Muscle of arm (tissue), 12 donors: Measurements from ENCODE around the gene THY1. TPM values are rescaled to one million over a fixed set of nuclear protein-coding genes. Genes with fewer than 3 reads are reported as not detected.
"Not testable (repeated sequence)": the region's sequence is repeated elsewhere in the genome, so short reads cannot be mapped to it uniquely, and the experiment has no call there.

Source experiments
- DNase-seq: peaks from one replicate; pipeline ENCODE4 v3.0.0-alpha.2; 2013
- polyA plus RNA-seq, 12 donors: library from polyadenylated mRNA; unstranded; fragments of 120-200 nt; gene quantifications; one replicate each; pipeline ENCODE4 v1.2.1, GENCODE V29; 2013; ENCODE audit not compliant: insufficient read length in 12 of 12

The THY1 gene
- polyA plus RNA-seq, 12 donors: 98.7 to 247 (median 127) TPM; not detected in 1

GRCh38 chr11:119421351-119421750, 1.6 kb downstream of the THY1 start:
- DNase-seq: no peak

- no peak for DNase-seq
Measured at GRCh38 chr11:119420631-119421030, 2.3 kb downstream of the THY1 start.

- DNase-seq: no peak
Measured at GRCh38 chr11:119419834-119420492, 3.0 kb downstream of the THY1 start.

GRCh38 chr11:119419246-119419645, 3.7 kb downstream of the THY1 start:
- no peak for DNase-seq

GRCh38 chr11:119418759-119419158, 4.2 kb downstream of the THY1 start:
- DNase-seq: no peak

- no peak for DNase-seq
Measured at GRCh38 chr11:119417726-119418540, 5.0 kb downstream of the THY1 start.

- no peak for DNase-seq
Measured at GRCh38 chr11:119416606-119417580, 6.1 kb downstream of the THY1 start.

- no peak for DNase-seq
Measured at GRCh38 chr11:119415966-119416365, 7.0 kb downstream of the THY1 start.

GRCh38 chr11:119415517-119415916, 7.5 kb downstream of the THY1 start:
- no peak for DNase-seq

GRCh38 chr11:119414734-119415133, 8.2 kb downstream of the THY1 start:
- no peak for DNase-seq

- DNase-seq: no peak
Measured at GRCh38 chr11:119414321-119414720, 8.7 kb downstream of the THY1 start.

- no peak for DNase-seq
Measured at GRCh38 chr11:119412072-119412471, 10.9 kb downstream of the THY1 start.

- DNase-seq: no peak
Measured at GRCh38 chr11:119410501-119410900, 12.5 kb downstream of the THY1 start.

- no peak for DNase-seq
Measured at GRCh38 chr11:119409731-119410130, 13.2 kb downstream of the THY1 start.

- DNase-seq: no peak
Measured at GRCh38 chr11:119406005-119406404, 17.0 kb downstream of the THY1 start.

- DNase-seq: not testable (repeated sequence)
Measured at GRCh38 chr11:119405448-119405847, 17.5 kb downstream of the THY1 start.

- no peak for DNase-seq
Measured at GRCh38 chr11:119404872-119405271, 18.1 kb downstream of the THY1 start.

GRCh38 chr11:119403021-119403420, 20.0 kb downstream of the THY1 start:
- peak; percentile 48 for DNase-seq

- DNase-seq: no peak
Measured at GRCh38 chr11:119402470-119402869, 20.5 kb downstream of the THY1 start.

- DNase-seq: no peak
Measured at GRCh38 chr11:119400860-119401259, 22.1 kb downstream of the THY1 start.

GRCh38 chr11:119397740-119398139, 25.2 kb downstream of the THY1 start:
- DNase-seq: no peak

- DNase-seq: no peak
Measured at GRCh38 chr11:119396835-119397234, 26.1 kb downstream of the THY1 start.
